HFFc6 (cell line): ENCODE data around the gene BPGM. TPM values are rescaled to one million over a fixed set of nuclear protein-coding genes. Genes with fewer than 3 reads are reported as not detected.

Experiments used
- DNase-seq: peaks from one replicate; pipeline ENCODE4 v3.0.0-alpha.2; 2018
- H3K27ac Mint-ChIP-seq: 2 replicates; pipeline ENCODE4 v1.8.0; 2020; ENCODE audit warnings: mild to moderate bottlenecking, mixed read lengths
- H3K27me3 Mint-ChIP-seq: 2 replicates; pipeline ENCODE4 v1.8.0; 2021; ENCODE audit warnings: mild to moderate bottlenecking, moderate library complexity, mixed read lengths; ENCODE audit not compliant: insufficient read depth
- H3K36me3 Mint-ChIP-seq: 2 replicates; pipeline ENCODE4 v1.8.0; 2021; ENCODE audit warnings: low read depth, mixed read lengths
- H3K4me1 Mint-ChIP-seq: 2 replicates; pipeline ENCODE4 v1.8.0; 2020; ENCODE audit warnings: low read depth, mixed read lengths
- H3K4me3 Mint-ChIP-seq: 2 replicates; pipeline ENCODE4 v1.8.0; 2020; ENCODE audit warnings: mild to moderate bottlenecking, moderate library complexity, mixed read lengths
- H3K9me3 Mint-ChIP-seq: 2 replicates; pipeline ENCODE4 v1.8.0; 2020; ENCODE audit warnings: mild to moderate bottlenecking, mixed read lengths
- CTCF ChIP-seq: fragments of 200-600 bp; sonication (generic); IDR thresholded peaks from 2 replicates; pipeline ENCODE4 v1.5.0; 2021; ENCODE audit warnings: antibody characterized with exemption, mild to moderate bottlenecking
- total RNA-seq, 6 experiments: library from RNA; stranded (reverse); fragmentation: NEBNext Ultra II Directional; extraction: Animal tissue kit (Norgen Biotek cat#: 25700); gene quantifications; 2 replicates in 1 of 6; 3 replicates in 5 of 6; pipeline ENCODE4 v1.2.3, GENCODE V29; 2021

The BPGM gene
- total RNA-seq, 6 experiments from 2014 or later = 34.4 to 57.3 (median 39.3) TPM

DNA sequence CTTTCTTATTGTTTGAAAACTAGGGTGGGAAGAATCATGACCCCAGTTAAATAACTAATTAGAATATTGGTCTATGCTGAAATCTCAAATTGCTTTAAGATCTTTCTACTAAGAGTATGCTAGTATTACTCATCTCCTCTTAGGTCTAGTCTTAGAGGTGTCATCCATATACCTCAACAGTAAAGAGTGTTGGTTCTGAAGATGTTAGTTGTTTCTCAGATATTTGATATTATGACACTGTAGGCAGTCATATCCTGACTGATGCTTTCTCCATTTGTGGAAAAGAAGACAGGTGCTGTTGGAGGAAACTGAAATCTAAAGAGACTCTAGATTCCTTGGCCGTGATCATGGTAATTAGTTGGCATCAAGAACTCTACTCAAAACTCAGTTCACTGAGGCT, 21.2 kb downstream of the BPGM start:
- DNase-seq = no peak
- Mint-ChIP-seq H3K27ac (no peak overlapping the region), H3K4me3 (no peak overlapping the region), H3K9me3 (no peaks in the 10 kb centered on the region), H3K4me1 (peaks cover 68% of the 10 kb centered on the region), H3K36me3 (peaks cover 43% of the 10 kb centered on the region), H3K27me3 (no peaks in the 10 kb centered on the region; the same call in 1 of the 2 replicates)
- TF ChIP-seq CTCF = no peak

DNA sequence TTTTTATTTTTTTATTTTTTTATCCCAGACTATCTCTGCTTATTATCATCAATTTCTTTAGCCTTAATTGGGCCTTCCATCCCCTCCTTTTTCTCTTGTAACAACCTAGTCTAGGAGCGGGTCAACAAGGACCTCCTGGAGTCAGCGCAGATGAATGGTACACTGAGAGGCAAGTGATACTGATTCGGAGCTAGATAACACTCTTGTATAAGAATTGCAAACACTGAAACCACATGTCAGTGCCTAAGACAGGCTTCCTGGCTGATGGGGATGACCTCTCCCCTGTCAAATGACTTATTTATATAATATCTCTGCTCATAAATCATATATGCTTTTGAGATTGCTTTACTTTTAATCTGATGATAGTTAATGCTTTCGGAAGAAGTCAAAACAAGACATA, 22.7 kb downstream of the BPGM start:
- no peaks in the 10 kb centered on the region for H3K9me3 Mint-ChIP-seq
- no peak for TF ChIP-seq CTCF
- no peaks in the 10 kb centered on the region; the same call in 1 of the 2 replicates for H3K27me3 Mint-ChIP-seq
- peak overlapping the region; percentile 72 for H3K4me3 Mint-ChIP-seq
- peaks cover 60% of the 10 kb centered on the region for H3K4me1 Mint-ChIP-seq
- peaks cover 42% of the 10 kb centered on the region for H3K36me3 Mint-ChIP-seq
- no peak for DNase-seq
- H3K27ac Mint-ChIP-seq = peak overlapping the region; percentile 86

GRCh38 chr7:134669845-134670373, 23.3 kb downstream of the BPGM start:
- peak; percentile 86 for DNase-seq
- Mint-ChIP-seq H3K9me3 (no peaks in the 10 kb centered on the region), H3K4me1 (peaks cover 56% of the 10 kb centered on the region), H3K27ac (peak overlapping the region; percentile 86), H3K27me3 (no peaks in the 10 kb centered on the region), H3K4me3 (peak overlapping the region; percentile 72), H3K36me3 (peaks cover 42% of the 10 kb centered on the region)
- no peak for TF ChIP-seq CTCF

- H3K4me1 Mint-ChIP-seq = peaks cover 50% of the 10 kb centered on the region
- TF ChIP-seq CTCF = no peak
- peaks cover 32% of the 10 kb centered on the region for H3K36me3 Mint-ChIP-seq
- no peak overlapping the region for H3K27ac Mint-ChIP-seq
- H3K9me3 Mint-ChIP-seq = no peaks in the 10 kb centered on the region
- H3K4me3 Mint-ChIP-seq = no peak overlapping the region
- no peaks in the 10 kb centered on the region for H3K27me3 Mint-ChIP-seq
- DNase-seq = no peak
These were observed 25.0 kb downstream of the BPGM start for GRCh38 chr7:134671609-134672008.

DNA sequence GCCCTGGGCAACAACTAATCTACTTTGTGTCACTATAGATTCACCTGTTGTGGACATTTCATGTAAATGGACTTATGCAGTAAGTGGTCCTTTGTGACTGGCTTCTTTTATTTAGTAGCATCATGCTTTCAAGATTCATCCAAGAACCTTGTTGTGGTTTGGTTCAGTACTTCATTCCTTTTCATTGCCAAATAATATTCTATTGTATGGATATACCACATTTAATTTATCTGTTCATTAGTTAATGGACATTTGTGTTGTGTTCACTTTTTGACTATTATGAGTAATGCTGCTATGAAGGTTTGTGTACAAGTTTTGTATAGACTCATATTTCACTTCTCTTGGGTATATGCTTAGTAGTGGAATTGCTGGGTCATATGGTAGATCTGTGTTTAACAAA, 27.8 kb downstream of the BPGM start:
- Mint-ChIP-seq H3K27ac (no peak overlapping the region), H3K9me3 (no peaks in the 10 kb centered on the region), H3K4me3 (no peak overlapping the region), H3K27me3 (no peaks in the 10 kb centered on the region), H3K36me3 (peaks cover 27% of the 10 kb centered on the region), H3K4me1 (peaks cover 33% of the 10 kb centered on the region)
- no peak for TF ChIP-seq CTCF
- no peak for DNase-seq

DNA sequence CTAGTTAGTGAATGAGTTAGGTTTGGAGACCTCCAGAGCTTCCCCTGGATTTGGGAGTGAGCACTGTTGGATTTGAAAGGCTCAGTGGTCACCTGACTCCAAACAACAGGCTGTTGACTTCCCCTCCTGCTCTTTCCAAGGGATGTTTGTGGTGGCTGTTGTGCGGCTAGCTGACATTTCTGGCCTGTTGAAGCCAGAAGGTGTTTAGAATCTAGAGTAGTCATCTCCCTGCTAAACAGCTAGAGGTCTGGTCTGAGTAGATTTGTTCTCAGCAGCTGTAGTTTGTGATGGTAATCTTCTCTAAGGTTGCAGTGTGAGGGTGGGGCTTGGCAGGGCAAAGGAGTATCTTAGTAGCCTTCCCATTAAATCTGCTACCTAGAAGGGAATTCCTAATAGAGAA, 30.1 kb downstream of the BPGM start:
- DNase-seq = no peak
- H3K36me3 Mint-ChIP-seq = peaks cover 40% of the 10 kb centered on the region
- H3K27ac Mint-ChIP-seq = no peak overlapping the region
- H3K4me3 Mint-ChIP-seq = no peak overlapping the region
- H3K27me3 Mint-ChIP-seq = no peaks in the 10 kb centered on the region
- H3K4me1 Mint-ChIP-seq = peaks cover 17% of the 10 kb centered on the region
- no peak for TF ChIP-seq CTCF
- H3K9me3 Mint-ChIP-seq = no peaks in the 10 kb centered on the region
